Measurements from ENCODE around the gene ADD2. TPM values are rescaled to one million over a fixed set of nuclear protein-coding genes. Genes with fewer than 3 reads are reported as not detected.

The ADD2 gene
- total RNA-seq, 2 donors from 2014 or later = 0.41 to 1.6 TPM

- no peak for ATAC-seq (ENCODE audit: insufficient number of reproducible peaks, low FRiP score, low read depth)
- H3K27ac ChIP-seq = no peak overlapping the region
- H3K36me3 ChIP-seq = no peaks in the 10 kb centered on the region
- no peak overlapping the region for H3K4me3 ChIP-seq
- DNase-seq (ENCODE audit: low spot score) = no peak
- H3K27me3 ChIP-seq (replicated peaks; ENCODE audit: insufficient read depth) = no peaks in the 10 kb centered on the region
- H3K4me1 ChIP-seq (ENCODE audit: control insufficient read depth in 1 of 2, low read depth in 2 of 2) = no peaks in the 10 kb centered on the region
- no peak for TF ChIP-seq CTCF (IDR thresholded peaks at IDR 0.05)
- no peaks in the 10 kb centered on the region for H3K9me3 ChIP-seq
These were observed 91.5 kb downstream of the ADD2 start for GRCh38 chr2:70676301-70677035.

DNA sequence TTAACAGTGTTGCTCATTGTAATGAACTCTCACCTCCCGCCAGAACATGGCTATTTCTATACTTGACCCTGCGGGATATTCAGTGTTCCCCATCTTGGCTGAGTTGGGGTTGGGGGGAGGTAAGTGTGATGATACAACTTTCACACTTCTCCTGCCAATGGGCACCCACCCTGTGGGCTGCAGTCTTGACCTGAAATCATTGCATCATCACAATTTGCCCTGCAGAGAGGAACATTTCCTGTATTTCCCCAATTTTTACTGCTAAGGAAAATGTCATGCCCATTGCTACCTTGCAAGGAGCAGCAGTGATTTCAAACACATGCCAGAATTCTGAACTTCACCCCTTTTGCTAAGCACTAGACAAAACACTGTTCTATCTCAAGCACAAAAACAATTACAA lies 92.1 kb downstream of the ADD2 start:
- H3K4me1 ChIP-seq (ENCODE audit: control insufficient read depth in 1 of 2, low read depth in 2 of 2) = no peaks in the 10 kb centered on the region
- ATAC-seq (ENCODE audit: insufficient number of reproducible peaks, low FRiP score, low read depth) = no peak
- no peaks in the 10 kb centered on the region for H3K9me3 ChIP-seq
- DNase-seq (ENCODE audit: low spot score) = no peak
- H3K4me3 ChIP-seq = no peak overlapping the region
- H3K27me3 ChIP-seq (replicated peaks; ENCODE audit: insufficient read depth) = no peaks in the 10 kb centered on the region
- no peak overlapping the region for H3K27ac ChIP-seq
- H3K36me3 ChIP-seq = no peaks in the 10 kb centered on the region
- TF ChIP-seq CTCF (IDR thresholded peaks at IDR 0.05) = no peak

DNA sequence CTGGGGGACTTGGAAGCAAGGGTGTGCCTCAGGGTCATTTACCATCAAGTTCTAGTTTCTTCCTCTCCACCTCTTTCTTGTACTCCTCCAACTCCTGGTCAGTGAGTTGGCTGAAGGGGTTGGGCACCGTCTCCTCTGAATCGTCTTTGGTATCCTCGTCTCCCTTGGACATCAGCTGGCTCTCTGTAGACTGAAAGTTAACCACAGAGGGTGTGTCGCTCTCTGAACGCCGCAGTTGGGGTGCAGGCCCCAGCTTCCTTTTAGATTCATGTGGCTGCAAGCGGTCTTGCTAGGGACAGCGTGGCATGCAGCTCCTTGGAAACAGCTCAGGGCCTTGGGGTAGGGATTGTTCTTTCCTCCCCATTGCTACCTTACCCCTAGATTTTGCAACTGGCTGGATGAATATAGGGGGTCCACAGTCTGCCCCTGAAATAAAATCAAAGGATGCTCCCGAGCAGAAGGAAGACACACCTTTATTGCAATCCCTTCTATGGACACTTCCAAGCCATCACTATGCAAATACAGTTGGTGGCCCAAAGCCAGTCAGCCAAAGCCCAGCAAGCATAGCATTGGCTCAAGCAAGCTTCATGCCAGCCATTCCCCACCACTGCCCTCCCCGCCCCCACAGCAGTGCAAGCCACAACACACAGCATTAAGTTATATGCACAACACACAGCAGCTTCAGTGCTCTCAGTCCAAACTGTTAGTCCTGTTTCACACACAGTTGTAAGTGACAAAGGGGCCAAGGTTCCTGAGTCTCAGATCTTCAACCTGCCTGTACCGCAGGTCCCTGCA lies 93.2 kb downstream of the ADD2 start:
- no peaks in the 10 kb centered on the region for H3K9me3 ChIP-seq
- H3K4me1 ChIP-seq (ENCODE audit: control insufficient read depth in 1 of 2, low read depth in 2 of 2) = no peaks in the 10 kb centered on the region
- no peak overlapping the region for H3K27ac ChIP-seq
- ATAC-seq (ENCODE audit: insufficient number of reproducible peaks, low FRiP score, low read depth) = no peak
- no peak overlapping the region for H3K4me3 ChIP-seq
- TF ChIP-seq CTCF (IDR thresholded peaks at IDR 0.05) = no peak
- no peaks in the 10 kb centered on the region for H3K27me3 ChIP-seq (replicated peaks; ENCODE audit: insufficient read depth)
- no peaks in the 10 kb centered on the region for H3K36me3 ChIP-seq
- no peak for DNase-seq (ENCODE audit: low spot score)

DNA sequence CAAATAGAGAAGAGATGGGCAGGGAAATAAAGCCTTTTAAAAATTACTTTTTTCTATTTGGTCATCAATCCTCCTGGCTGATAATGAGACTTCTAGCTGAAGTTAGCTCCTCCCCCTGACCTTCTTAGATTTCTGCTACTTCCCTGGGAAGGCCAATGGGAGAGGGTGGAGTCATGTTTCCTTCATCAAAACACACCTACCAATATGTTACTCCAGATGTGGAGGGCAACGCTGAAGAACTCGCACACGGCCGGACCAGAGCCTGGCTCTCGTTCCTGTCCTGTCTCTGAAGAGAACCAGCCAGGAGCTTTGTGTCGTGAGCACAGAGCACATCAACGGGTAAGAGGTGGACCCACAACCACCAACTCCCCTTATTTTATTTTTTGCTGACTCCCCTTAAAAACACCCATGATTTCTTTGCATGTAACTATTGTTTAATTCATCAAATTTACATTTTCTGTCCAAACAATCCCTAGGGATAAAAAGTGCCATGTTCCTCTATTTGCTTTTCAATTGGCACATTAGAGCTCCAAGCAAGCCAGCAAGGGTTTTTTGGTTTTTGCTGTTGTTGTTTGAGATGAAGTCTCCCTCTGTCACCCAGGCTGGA lies 94.9 kb downstream of the ADD2 start:
- Histone ChIP-seq H3K9me3 (no peaks in the 10 kb centered on the region), H3K4me1 (ENCODE audit: control insufficient read depth in 1 of 2, low read depth in 2 of 2) (no peaks in the 10 kb centered on the region), H3K4me3 (no peak overlapping the region), H3K27me3 (replicated peaks; ENCODE audit: insufficient read depth) (no peaks in the 10 kb centered on the region), H3K27ac (no peak overlapping the region), H3K36me3 (no peaks in the 10 kb centered on the region)
- DNase-seq (ENCODE audit: low spot score) = no peak
- TF ChIP-seq CTCF (IDR thresholded peaks at IDR 0.05) = no peak
- ATAC-seq (ENCODE audit: insufficient number of reproducible peaks, low FRiP score, low read depth) = no peak

GRCh38 chr2:70671092-70671675 lies 96.8 kb downstream of the ADD2 start:
- no peaks in the 10 kb centered on the region for H3K27me3 ChIP-seq (replicated peaks; ENCODE audit: insufficient read depth)
- H3K27ac ChIP-seq = no peak overlapping the region
- H3K9me3 ChIP-seq = no peaks in the 10 kb centered on the region
- TF ChIP-seq CTCF (IDR thresholded peaks at IDR 0.05) = no peak
- no peaks in the 10 kb centered on the region for H3K36me3 ChIP-seq
- H3K4me3 ChIP-seq = no peak overlapping the region
- ATAC-seq (ENCODE audit: insufficient number of reproducible peaks, low FRiP score, low read depth) = no peak
- H3K4me1 ChIP-seq (ENCODE audit: control insufficient read depth in 1 of 2, low read depth in 2 of 2) = no peaks in the 10 kb centered on the region
- no peak for DNase-seq (ENCODE audit: low spot score)

All from thoracic aorta (tissue), 2 donors.